Measurements from ENCODE around the gene ARFGAP2.
A peak's percentile ranks its signal among the peaks of the same experiment; 100 is the strongest.

ARFGAP2 gene

GRCh38 chr11:47163898-47164297 lies 12.8 kb downstream of the ARFGAP2 start:
- DNase-seq (ENCODE audit: low spot score), result no peak
- no peak for TF ChIP-seq CTCF (IDR thresholded peaks at IDR 0.05; ENCODE audit: extremely low read depth, missing control alignments)

- DNase-seq (ENCODE audit: low spot score), result no peak
- TF ChIP-seq CTCF (IDR thresholded peaks at IDR 0.05; ENCODE audit: extremely low read depth, missing control alignments), result no peak
Measured at GRCh38 chr11:47163193-47163592, 13.5 kb downstream of the ARFGAP2 start.

GRCh38 chr11:47162426-47162825 lies 14.3 kb downstream of the ARFGAP2 start:
- no peak for TF ChIP-seq CTCF (IDR thresholded peaks at IDR 0.05; ENCODE audit: extremely low read depth, missing control alignments)
- DNase-seq (ENCODE audit: low spot score), result no peak

- no peak for TF ChIP-seq CTCF (IDR thresholded peaks at IDR 0.05; ENCODE audit: extremely low read depth, missing control alignments)
- no peak for DNase-seq (ENCODE audit: low spot score)
Measured at GRCh38 chr11:47161890-47162289, 14.8 kb downstream of the ARFGAP2 start.

GRCh38 chr11:47161134-47161854 lies 15.4 kb downstream of the ARFGAP2 start:
- peak; percentile 71 for TF ChIP-seq CTCF (IDR thresholded peaks at IDR 0.05; ENCODE audit: extremely low read depth, missing control alignments)

GRCh38 chr11:47160753-47161133 lies 15.9 kb downstream of the ARFGAP2 start:
- DNase-seq (ENCODE audit: low spot score), result no peak
- TF ChIP-seq CTCF (IDR thresholded peaks at IDR 0.05; ENCODE audit: extremely low read depth, missing control alignments), result no peak

More at GRCh38 chr11:47161134-47161854, 15.4 kb downstream of the ARFGAP2 start:
- peak; percentile 86 for DNase-seq (ENCODE audit: low spot score)

GRCh38 chr11:47158242-47158641 lies 18.4 kb downstream of the ARFGAP2 start:
- no peak for TF ChIP-seq CTCF (IDR thresholded peaks at IDR 0.05; ENCODE audit: extremely low read depth, missing control alignments)
- DNase-seq (ENCODE audit: low spot score), result no peak
